GM19238 (cell line): ENCODE measurements around the gene SAXO2.
A peak's percentile ranks its signal among the peaks of the same experiment; 100 is the strongest.
"Not testable (repeated sequence)": the region's sequence is repeated elsewhere in the genome, so short reads cannot be mapped to it uniquely, and the experiment has no call there.

ENCODE experiments used
- DNase-seq: peaks from one replicate; pipeline ENCODE4 v3.0.0; 2011; ENCODE audit warnings: low spot score; ENCODE audit not compliant: insufficient read length

SAXO2 gene, protein sequence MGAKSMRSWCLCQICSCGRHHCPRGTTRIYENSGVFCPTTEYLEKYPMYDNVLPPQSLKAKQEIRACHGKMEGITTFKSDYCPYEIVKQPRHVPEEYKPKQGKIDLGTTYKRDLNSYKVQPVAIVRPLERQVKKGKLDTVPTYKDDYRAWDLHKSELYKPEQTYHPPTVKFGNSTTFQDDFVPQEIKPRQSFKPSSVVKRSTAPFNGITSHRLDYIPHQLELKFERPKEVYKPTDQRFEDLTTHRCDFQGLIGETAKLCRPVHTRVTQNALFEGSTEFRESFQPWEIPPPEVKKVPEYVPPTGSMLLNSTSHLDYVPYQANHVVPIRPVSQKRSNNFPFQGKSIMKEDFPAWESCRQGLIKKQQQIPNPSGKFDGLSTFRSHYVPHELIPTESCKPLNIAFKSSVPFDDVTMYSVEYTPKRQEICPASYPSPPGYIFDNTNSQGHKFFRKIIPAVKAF

GRCh38 chr15:82262422-82263026, at the start of gene SAXO2, which contains the start of gene EFL1:
TSS of gene SAXO2 (plus strand) at chr15:82262818. CDS start at chr15:82262880, 62 bp downstream.
TSS of gene EFL1 (minus strand) at chr15:82262734. CDS start at chr15:82261778, 956 bp downstream.
- DNase-seq: peak; percentile 77

DNA sequence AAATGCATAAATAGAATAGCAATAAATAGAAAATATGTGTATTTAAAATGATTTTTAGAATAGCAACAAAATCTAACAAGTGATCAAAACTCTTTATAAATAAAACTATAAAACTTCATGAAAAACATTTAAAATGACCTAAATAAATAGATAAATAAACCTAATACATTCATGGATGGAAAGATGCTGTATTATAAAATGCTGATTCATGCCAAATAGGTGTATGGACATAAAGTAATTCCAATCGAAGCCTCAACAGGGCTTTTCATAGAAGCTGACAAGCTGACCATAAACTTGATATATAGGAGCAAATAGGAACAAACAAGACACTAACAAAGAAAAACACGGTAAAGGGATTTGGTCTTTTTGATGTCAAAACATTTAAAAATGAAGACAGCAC, 46.5 kb upstream of the SAXO2 start:
- not testable (repeated sequence) for DNase-seq

DNA sequence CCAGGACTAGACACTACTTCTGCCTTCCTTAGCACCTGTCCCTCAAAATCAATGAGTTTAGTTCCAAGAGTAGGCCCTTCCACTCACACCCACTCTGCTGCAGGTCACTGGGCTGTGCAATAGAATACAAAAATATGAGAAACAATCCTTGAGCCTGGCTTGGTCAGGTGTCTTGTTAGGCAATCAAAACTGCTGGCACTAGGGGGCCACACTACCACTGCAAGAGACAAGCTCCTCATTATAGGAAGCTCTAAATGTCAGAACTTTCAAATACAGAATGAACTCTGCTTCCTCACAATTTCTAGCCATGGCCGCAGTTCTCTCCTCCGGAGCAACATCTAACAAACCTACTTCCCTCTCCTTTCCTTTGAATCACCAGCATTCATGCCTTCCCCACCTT, 41.1 kb upstream of the SAXO2 start:
- DNase-seq: not testable (repeated sequence)

GRCh38 chr15:82228750-82229149, 33.9 kb upstream of the SAXO2 start:
- no peak for DNase-seq

DNA sequence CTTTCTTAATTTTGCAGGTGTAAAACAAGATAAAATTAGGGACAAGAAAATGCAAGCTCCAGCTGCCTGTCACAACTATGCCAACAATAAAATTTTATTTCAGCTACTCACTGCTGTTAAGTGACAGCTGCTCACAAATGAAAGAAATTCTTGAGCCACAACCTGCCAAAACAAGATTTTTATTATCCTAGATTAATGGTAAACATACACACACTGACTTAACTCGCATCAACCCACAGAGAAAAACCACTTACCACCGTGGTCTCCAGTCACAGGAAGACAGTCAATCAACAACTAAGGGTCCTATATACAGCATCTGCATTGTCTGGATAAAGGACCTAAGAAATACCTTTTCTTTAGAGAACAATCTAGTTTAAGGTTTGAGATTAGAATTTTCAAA, 31.4 kb upstream of the SAXO2 start:
- DNase-seq: no peak

DNA sequence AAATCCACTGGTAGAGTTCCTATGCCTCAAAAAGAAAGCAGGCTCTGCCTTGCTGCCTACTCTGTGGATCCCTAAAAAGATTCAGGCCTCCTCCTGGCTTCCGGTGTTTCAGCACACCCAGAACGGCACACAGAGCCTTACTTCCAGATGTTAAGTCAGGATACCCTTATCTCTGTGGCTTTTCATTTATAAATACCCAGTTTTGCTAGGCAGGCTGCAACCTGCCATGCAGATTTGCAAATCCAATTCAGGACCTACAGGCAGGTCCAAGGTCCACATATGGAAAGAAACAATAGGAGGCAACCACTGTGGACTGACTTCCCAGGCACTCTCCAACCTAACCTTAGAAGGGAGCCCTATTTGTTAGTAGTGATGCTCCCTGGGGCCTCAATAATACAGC, 30.8 kb upstream of the SAXO2 start:
- no peak for DNase-seq

DNA sequence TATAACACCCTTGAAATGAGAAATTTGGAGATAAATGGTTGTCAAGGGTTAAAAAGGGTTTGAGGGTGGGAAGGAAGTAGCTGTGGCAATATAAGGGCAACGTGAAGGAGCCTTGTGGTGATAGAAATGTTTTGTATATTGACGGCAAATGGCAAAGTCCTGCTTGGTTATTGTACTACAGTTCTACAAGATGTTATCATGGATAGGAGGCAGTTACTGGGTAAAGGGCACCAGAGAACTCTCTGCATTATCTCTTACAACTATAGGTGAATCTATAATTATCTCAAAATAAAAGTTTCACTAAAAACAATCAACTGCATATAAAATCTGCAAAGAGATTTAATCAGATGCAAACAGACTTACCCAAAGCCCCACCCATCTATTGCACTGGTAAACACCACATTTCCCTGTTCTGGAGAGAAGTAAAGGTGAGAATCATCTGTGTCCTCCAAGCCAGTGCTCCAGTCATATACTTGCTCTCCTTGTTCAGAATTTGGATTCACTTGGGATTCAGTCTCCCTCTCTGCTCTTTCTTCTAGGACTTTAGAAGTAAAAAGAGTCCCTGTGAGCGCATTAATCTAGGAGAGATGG, 24.6 kb upstream of the SAXO2 start:
- not testable (repeated sequence) for DNase-seq

DNA sequence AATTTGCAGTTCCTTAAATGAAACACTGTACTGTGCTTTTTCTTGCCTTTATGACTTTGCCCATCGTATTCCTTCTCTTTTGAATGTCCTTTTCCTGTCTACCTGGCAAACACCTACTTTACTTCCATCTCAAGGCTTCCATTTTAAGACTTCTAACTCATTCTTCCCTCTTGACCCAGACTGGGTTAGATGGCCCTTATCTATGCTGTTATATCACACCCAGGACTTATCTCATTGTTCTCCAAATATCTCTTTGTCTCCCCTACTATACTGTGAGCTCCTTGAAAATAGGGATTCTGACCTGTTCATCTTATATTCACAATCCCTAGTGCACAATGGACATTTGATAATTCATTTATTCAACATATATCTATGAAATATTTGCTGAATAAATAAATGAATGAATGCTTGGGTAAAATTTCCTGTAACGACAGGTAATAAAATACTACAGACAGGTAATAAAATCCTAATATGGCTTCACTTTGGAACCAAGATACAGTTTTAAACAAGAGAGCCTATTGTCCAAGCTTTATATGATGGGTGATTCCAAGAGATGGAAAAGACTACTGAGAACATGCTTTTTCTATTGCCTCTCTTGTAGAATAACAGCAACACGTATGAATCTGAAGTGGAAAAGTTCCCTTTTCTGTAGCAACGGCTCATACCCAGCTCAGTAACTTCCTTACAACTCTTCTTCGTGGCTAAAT, 22.8 kb upstream of the SAXO2 start:
- DNase-seq: no peak

- not testable (repeated sequence) for DNase-seq
Observed at GRCh38 chr15:82241836-82242499, 20.6 kb upstream of the SAXO2 start.

GRCh38 chr15:82243644-82244043, 19.0 kb upstream of the SAXO2 start:
- not testable (repeated sequence) for DNase-seq

GRCh38 chr15:82245956-82246355, 16.7 kb upstream of the SAXO2 start:
- DNase-seq: not testable (repeated sequence)

GRCh38 chr15:82248261-82248660, 14.4 kb upstream of the SAXO2 start:
- not testable (repeated sequence) for DNase-seq

- not testable (repeated sequence) for DNase-seq
Observed at GRCh38 chr15:82261566-82262421, 824 bp upstream of the SAXO2 start.

DNA sequence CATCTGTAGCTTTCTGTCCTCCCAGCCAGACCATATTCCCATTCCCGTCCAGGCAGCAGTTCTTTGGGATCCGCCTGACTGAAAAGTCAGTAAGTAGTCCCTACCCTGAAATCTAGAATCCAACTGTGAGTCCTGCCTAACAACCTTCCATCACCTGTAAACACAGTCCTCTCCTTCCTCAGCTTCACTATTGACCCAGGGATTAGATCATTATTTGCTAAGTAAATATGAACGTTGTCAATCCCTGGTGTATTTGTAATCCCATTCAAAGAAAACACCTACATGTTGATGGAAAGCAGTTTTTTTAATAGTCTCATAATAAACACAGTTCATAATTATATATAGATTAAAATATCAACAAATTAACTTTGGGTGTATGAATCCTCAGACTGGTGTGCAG, 732 bp downstream of the SAXO2 start:
- no peak for DNase-seq

- not testable (repeated sequence) for DNase-seq
Observed at GRCh38 chr15:82267137-82267536, 4.5 kb downstream of the SAXO2 start.

DNA sequence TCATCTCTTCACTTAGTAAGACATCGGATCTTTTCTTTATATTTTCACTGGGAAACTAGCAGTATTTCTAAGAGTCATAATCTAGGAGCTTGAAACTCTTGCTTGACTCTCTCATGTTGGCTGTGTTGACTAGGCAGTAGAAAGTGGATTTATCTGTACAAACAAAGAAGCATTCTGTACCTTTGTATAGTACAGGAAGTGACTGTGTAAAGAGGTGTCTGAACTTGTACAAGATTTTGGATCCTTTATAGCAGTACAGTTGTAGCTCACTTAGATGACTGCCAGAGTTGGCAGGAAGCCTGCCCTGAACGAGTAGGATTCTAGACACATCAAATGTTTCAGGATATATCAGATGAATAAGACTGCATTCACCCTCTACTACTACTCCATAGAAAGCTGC, 5.8 kb downstream of the SAXO2 start:
- not testable (repeated sequence) for DNase-seq

DNA sequence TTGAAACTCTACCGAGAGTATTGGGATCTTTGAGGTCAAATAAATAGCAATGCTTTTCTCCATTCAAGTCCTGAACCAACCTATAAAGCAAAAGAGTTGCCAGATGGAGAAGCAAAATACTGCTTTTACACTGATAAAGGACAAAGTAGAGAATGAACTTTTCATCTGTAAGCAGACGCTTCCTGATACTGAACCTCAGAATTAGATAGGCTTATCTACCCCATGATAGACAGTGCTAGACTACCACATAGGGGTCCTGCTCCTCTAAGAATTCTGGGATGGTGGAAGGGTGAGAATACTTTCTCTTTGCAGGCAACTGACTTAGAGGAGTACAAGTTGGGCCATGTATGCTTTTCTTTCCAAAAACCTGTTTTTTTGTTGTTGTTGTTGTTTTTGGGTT, 9.5 kb downstream of the SAXO2 start:
- DNase-seq: no peak

DNA sequence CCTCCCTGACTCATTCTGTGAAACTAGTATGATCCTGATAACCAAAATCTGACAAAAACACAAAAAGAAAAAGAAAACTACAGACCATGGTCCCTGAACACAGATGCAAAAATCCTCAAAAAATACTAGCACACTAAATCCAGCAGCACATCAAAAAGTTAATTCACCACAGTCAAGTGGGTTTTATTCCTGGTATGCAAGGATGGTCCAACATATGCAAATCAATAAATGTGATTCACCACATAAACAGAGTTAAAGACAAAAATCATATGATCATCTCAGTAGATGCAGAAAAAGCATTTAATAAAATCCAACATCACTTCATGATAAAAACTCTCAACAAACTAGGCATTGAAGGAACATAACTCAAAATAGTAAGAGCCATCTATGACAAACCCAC, 12.8 kb downstream of the SAXO2 start:
- DNase-seq: no peak

DNA sequence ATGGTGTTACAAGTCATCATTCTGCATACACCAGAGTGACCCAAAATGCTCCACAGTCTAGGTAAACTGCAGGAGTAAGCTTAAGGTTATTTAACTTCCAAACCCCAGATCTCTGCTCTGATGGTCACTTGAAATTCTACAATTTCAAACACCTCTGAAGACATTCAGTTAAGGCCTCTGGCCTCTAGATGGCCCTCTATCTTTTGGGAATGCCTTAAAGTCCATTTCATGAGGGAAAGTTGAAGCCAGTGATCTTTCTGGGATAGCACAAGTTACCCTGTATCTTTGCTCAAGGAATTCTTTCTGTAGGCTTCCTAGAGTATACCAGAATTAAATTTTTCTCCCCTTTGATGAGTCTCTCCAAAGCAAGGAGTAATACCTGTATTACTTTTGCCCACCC, 18.7 kb downstream of the SAXO2 start:
- DNase-seq: not testable (repeated sequence)

- not testable (repeated sequence) for DNase-seq
Observed at GRCh38 chr15:82282386-82282785, 19.8 kb downstream of the SAXO2 start.
